Endometrial microvascular endothelial cells (primary cell): ENCODE measurements around the gene CATSPER3. TPM values are rescaled to one million over a fixed set of nuclear protein-coding genes. Genes with fewer than 3 reads are reported as not detected.

Experiments
- in situ Hi-C: cut with HindIII; loops from 2 replicates; pipeline ENCODE4 v1.10.0; 2017; ENCODE audit warnings: low sequenced_read_pairs, low pct_unique_long_range_greater_than_20kb; ENCODE audit errors: inconsistent ontology term
- total RNA-seq: library from RNA; depleted of rRNA; stranded (reverse); fragments of >200 nt; gene quantifications from one replicate; pipeline ENCODE4 v1.2.3, GENCODE V29; 2015; ENCODE audit errors: inconsistent ontology term

CATSPER3 gene
- total RNA-seq, 1 donor from 2014 or later = not detected

DNA sequence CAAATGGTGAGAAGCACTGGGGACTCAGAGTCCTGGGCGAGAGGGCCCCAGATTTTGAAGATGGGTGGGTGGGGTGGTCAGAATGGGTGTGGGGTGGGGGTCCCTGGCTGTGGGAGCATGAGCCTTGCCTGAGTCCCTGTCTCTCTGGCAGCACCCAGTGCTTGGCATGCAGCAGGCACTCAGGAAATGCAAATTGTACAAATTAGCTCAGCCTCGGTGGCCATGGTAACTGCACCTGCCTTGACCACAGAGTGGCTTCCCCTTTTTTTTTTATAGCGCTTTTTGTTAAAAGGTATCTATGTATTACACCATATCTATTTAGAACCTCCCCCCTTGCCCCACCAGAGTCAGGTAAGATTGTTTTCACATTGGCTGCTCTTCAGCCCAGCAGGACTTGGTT is 85.6 kb downstream of the CATSPER3 start:
- in situ Hi-C loops = no loop called here

DNA sequence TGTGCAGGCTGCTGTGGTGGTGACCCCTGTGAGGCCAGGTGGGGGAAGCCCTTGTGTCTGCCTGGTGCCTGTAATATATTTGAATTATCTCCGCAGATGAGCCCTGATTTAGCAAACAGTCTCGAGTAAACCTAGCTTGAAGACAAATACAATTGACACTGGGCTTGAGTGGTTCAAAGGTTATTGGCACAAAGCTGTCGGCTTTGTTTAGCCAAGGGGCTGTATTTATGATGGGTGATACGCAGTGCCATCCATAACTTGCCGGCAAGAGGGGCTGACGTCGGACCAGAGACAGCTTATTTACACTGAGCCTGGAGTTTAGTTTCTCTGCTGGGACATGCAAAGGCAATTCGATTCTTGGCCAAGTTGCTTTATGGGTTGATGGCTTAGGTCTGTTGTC is 86.3 kb downstream of the CATSPER3 start:
- in situ Hi-C loops = no loop called here

DNA sequence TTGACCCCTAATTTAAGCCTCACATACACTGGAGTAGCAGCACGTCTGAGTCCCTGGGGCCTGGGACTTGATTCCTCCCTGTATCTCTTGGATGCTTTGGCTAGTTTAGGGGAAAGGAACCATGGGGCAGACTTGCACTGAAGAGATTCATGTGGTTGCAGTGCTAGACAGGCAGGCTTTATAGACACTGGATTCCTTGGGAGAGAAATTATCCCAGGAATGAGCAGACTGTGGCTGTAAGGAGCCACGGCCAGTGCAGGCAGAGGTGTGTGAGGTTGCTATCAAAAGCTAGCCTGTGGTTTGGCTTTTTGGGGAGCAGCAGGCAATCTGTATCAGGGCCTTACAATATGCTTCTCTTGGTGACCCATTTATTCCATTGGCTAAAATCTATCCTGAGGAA is 86.8 kb downstream of the CATSPER3 start:
- in situ Hi-C loops = no loop called here

GRCh38 chr5:135055396-135055795 is 87.7 kb downstream of the CATSPER3 start:
- in situ Hi-C loops = no loop called here

DNA sequence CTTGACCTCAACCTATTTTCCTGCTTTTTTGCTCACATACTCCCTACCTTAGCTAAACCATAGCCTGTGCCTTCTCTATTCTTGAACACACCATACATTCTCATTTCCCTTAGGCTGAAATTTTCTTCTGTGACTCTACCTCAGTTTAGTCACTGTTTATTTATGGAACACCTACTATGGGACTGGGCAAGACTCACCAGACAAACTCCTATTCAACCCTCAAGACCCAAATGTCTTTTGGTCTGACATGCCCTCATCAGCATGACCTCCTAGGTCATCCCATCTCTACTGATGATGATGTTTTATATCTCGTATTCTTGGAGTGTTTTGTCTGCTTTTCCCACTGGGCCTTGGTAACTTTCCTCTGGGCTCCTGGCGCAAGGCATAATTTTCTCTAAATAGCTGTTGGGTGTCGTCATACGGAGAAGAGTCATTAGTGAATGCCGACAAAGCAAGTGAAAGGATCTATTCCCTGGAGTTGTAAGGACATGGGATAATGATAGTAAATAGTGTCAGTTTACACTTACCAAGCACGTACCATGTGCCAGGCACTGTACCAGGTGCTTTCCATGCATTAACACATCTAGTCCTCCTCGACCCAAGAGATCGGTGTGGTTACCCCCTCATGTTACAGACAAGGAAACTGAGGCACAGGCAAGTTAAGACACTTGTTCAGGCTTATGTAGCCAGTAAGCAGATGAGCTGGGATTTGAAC is 88.8 kb downstream of the CATSPER3 start:
- in situ Hi-C loops = no loop called here

- in situ Hi-C loops = no loop called here
These were observed 89.5 kb downstream of the CATSPER3 start for GRCh38 chr5:135057233-135057632.

- in situ Hi-C loops = no loop called here
These were observed 90.6 kb downstream of the CATSPER3 start for GRCh38 chr5:135058331-135058732.

DNA sequence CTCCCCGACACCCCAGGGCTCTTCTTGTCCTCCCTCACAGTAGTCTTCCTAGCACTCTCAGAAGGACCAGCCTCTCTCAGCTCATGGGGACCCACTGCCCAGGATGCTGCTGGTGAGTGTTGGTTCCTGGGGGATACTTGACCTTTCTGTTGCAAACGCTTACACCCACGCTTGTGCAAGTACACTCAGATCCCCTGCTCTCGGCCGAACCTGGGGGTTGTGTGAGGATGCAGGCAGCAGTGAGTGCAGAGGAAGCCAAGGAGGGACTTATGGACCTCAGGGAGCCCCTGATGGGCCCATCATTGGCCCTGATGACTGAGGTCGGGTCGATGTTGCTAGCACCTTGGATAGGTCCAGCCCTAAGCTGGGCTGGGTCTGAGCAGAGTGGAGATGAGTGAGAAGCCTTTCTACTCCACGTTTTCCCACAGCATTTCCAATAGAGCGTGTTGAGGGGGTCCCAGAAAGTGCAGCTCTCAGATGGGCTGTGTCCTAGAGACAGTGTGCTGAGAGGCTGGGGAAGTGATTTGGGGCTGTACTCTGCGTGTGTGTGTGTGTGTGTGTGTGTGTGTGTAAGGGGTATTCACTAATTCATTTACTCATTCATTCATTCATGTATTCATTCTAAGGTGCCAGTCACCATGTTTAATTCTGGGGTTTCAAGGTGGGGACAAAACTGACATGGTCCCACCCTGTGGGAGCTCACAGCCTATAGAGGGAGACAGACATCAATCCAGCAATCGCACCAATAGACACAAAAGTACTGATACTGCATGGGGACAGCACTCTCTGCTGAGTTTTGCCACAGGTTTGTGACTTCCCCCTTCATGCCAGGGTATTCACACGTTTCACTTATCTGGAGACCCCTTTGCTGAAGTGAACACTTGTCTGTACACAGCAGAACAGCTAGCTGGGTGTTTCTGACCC is 91.6 kb downstream of the CATSPER3 start:
- in situ Hi-C loops = no loop called here

- in situ Hi-C loops = no loop called here
These were observed 92.3 kb downstream of the CATSPER3 start for GRCh38 chr5:135060021-135060420.

- in situ Hi-C loops = no loop called here
These were observed 93.3 kb downstream of the CATSPER3 start for GRCh38 chr5:135061001-135061400.

Other genes with a start within 250 kb of the CATSPER3 start
- gene CAMLG, start 229.4 kb upstream of the CATSPER3 start, total RNA-seq = 22.2 TPM
- gene DDX46, start 209.1 kb upstream of the CATSPER3 start, total RNA-seq = 26.3 TPM
- 45.3 TPM for gene C5orf24, start 121.9 kb upstream of the CATSPER3 start, total RNA-seq
- 141 TPM for gene TXNDC15, start 93.5 kb upstream of the CATSPER3 start, total RNA-seq
- 4.1 TPM for gene PCBD2, start 62.8 kb upstream of the CATSPER3 start, total RNA-seq
- gene PITX1, start 66.3 kb downstream of the CATSPER3 start, total RNA-seq = not detected